WTC11 (cell line): Measurements from ENCODE around the gene ETF1. TPM values are rescaled to one million over a fixed set of nuclear protein-coding genes. Genes with fewer than 3 reads are reported as not detected.

Source experiments
- ATAC-seq: fragments of 200-7000 bp; cut with Tn5 transposase; 2 replicates; pipeline ENCODE4 v1.10.0; 2021; ENCODE audit warnings: mild to moderate bottlenecking, moderate library complexity
- CTCF ChIA-PET: fragments of 300-600 bp; sonication (Branson Sonifier 250); formaldehyde crosslinking; loops from one replicate; lab custom pipeline; 2021; ENCODE audit warnings: antibody characterized with exemption; lab: Charles Lee
- POLR2A ChIA-PET: fragments of 350-600 bp; sonication (Branson Sonifier 250); formaldehyde crosslinking; loops from one replicate; lab custom pipeline; 2021; ENCODE audit warnings: antibody characterized with exemption; lab: Charles Lee
- DNase-seq: peaks from one replicate; pipeline ENCODE4 v3.0.0; 2021; ENCODE audit warnings: low spot score
- H3K27ac Mint-ChIP-seq: 2 replicates; pipeline ENCODE4 v1.8.0; 2021; ENCODE audit warnings: mixed read lengths
- H3K27me3 Mint-ChIP-seq: 2 replicates; pipeline ENCODE4 v1.8.0; 2021; ENCODE audit warnings: low read depth, mild to moderate bottlenecking, moderate library complexity, mixed read lengths
- H3K36me3 Mint-ChIP-seq: 2 replicates; pipeline ENCODE4 v1.8.0; 2021; ENCODE audit warnings: mixed read lengths
- H3K4me1 Mint-ChIP-seq: 2 replicates; pipeline ENCODE4 v1.8.0; 2022; ENCODE audit warnings: mixed read lengths
- H3K4me3 Mint-ChIP-seq: 2 replicates; pipeline ENCODE4 v1.8.0; 2021; ENCODE audit warnings: mild to moderate bottlenecking, moderate library complexity, mixed read lengths
- H3K9me3 Mint-ChIP-seq: 2 replicates; pipeline ENCODE4 v1.8.0; 2021; ENCODE audit warnings: mixed read lengths
- CREM ChIP-seq: sonication (generic); formaldehyde crosslinking; IDR thresholded peaks from 2 replicates; pipeline ENCODE4 v1.8.1; 2022; ENCODE audit warnings: mild to moderate bottlenecking, missing genetic modification reagents, moderate library complexity
- CTCF ChIP-seq: fragments of 200-600 bp; IDR thresholded peaks from 2 replicates; pipeline ENCODE4 v1.8.0; 2022; ENCODE audit warnings: antibody characterized with exemption
- ERG ChIP-seq: fragments of 250-450 bp; sonication (Bioruptor Pico); IDR thresholded peaks from 2 replicates; pipeline ENCODE4 v1.8.0; 2021; ENCODE audit warnings: mild to moderate bottlenecking
- FOXP1 ChIP-seq: sonication (generic); formaldehyde crosslinking; IDR thresholded peaks from 2 replicates; pipeline ENCODE4 v1.8.0; 2022; ENCODE audit warnings: missing genetic modification reagents, mild to moderate bottlenecking, moderate library complexity, borderline replicate concordance
- OVOL2 ChIP-seq: fragments of 250-450 bp; sonication (Bioruptor Pico); IDR thresholded peaks from 2 replicates; pipeline ENCODE4 v1.9.0; 2021; ENCODE audit warnings: mild to moderate bottlenecking, borderline replicate concordance
- PRRX2 ChIP-seq: fragments of 250-450 bp; sonication (Bioruptor Pico); IDR thresholded peaks from 2 replicates; pipeline ENCODE4 v1.8.0; 2021; ENCODE audit warnings: mild to moderate bottlenecking
- SMAD4 ChIP-seq: sonication (generic); formaldehyde crosslinking; IDR thresholded peaks from 2 replicates; pipeline ENCODE4 v1.8.0; 2022; ENCODE audit warnings: mild to moderate bottlenecking, missing genetic modification reagents
- SP1 ChIP-seq: sonication (generic); formaldehyde crosslinking; conservative IDR thresholded peaks from 2 replicates; pipeline ENCODE4 v1.8.1; 2022; ENCODE audit warnings: missing genetic modification reagents
- TCF7 ChIP-seq: sonication (generic); formaldehyde crosslinking; IDR thresholded peaks from 2 replicates; pipeline ENCODE4 v1.8.0; 2022; ENCODE audit warnings: mild to moderate bottlenecking, low read depth, missing genetic modification reagents, moderate library complexity
- TEAD4 ChIP-seq: sonication (generic); formaldehyde crosslinking; IDR thresholded peaks from 2 replicates; pipeline ENCODE4 v1.8.0; 2022; ENCODE audit warnings: mild to moderate bottlenecking, missing genetic modification reagents
- ZNF232 ChIP-seq: sonication (generic); formaldehyde crosslinking; IDR thresholded peaks from 2 replicates; pipeline ENCODE4 v1.8.0; 2022; ENCODE audit warnings: mild to moderate bottlenecking, missing genetic modification reagents
- ZNF263 ChIP-seq: sonication (generic); formaldehyde crosslinking; IDR thresholded peaks from 2 replicates; pipeline ENCODE4 v1.8.1; 2022; ENCODE audit warnings: low read depth, mild to moderate bottlenecking, moderate library complexity, missing genetic modification reagents
- ZNF281 ChIP-seq: sonication (generic); formaldehyde crosslinking; IDR thresholded peaks from 2 replicates; pipeline ENCODE4 v1.8.0; 2023; ENCODE audit warnings: mild to moderate bottlenecking, missing genetic modification reagents
- ZNF532 ChIP-seq: fragments of 250-450 bp; sonication (Bioruptor Pico); IDR thresholded peaks from 2 replicates; pipeline ENCODE4 v1.9.0; 2021; ENCODE audit warnings: mild to moderate bottlenecking, borderline replicate concordance
- total RNA-seq: library from RNA; stranded (reverse); gene quantifications from 3 replicates; pipeline ENCODE4 v1.2.3, GENCODE V29; 2021
- TF ChIP-seq, protein P1 (sequence below): fragments of 250-450 bp; sonication (Bioruptor Pico); IDR thresholded peaks from 2 replicates; pipeline ENCODE4 v2.1.2; 2022; ENCODE audit warnings: mild to moderate bottlenecking, moderate library complexity
- TF ChIP-seq, protein P2 (sequence below): sonication (generic); formaldehyde crosslinking; IDR thresholded peaks from 2 replicates; pipeline ENCODE4 v1.8.1; 2023; ENCODE audit warnings: mild to moderate bottlenecking, missing genetic modification reagents
- TF ChIP-seq, protein P3 (sequence below): sonication (generic); formaldehyde crosslinking; IDR thresholded peaks from 2 replicates; pipeline ENCODE4 v1.8.0; 2022; ENCODE audit warnings: mild to moderate bottlenecking, missing genetic modification reagents
- TF ChIP-seq, protein P4 (sequence below): sonication (generic); formaldehyde crosslinking; IDR thresholded peaks from 2 replicates; pipeline ENCODE4 v1.8.1; 2022; ENCODE audit warnings: low read depth, missing genetic modification reagents, borderline replicate concordance

Gene ETF1
- total RNA-seq, 1 experiment from 2014 or later, result 137 TPM

GRCh38 chr5:138490648-138491283, 52.3 kb downstream of the ETF1 start:
- ChIA-PET POLR2A (interaction anchor here (1.3 kb wide), 1 partner anchor 25 kb away, joined by 3 read pairs; the partner anchor contains the start of gene EGR1), CTCF (interaction anchor here (1.1 to 2.6 kb wide), 3 partner anchors 13 to 56 kb away, joined by 3 to 10 read pairs (median 5); partner anchors contain the start of gene EGR1)
- H3K27me3 Mint-ChIP-seq, result peaks cover 39% of the 10 kb centered on the region
- ATAC-seq (no peak), DNase-seq (no peak)
- H3K9me3 Mint-ChIP-seq, result no peaks in the 10 kb centered on the region
- H3K4me3 Mint-ChIP-seq, result peak overlapping the region; percentile 57
- H3K27ac Mint-ChIP-seq, result no peak overlapping the region
- H3K36me3 Mint-ChIP-seq, result no peaks in the 10 kb centered on the region
- H3K4me1 Mint-ChIP-seq, result peaks cover 25% of the 10 kb centered on the region
- TF ChIP-seq ZNF281 (CRISPR knock-in tag) (no peak), OVOL2 (no peak), ZNF232 (CRISPR knock-in tag) (no peak), ZNF263 (CRISPR knock-in tag) (no peak), TEAD4 (no peak), CREM (CRISPR knock-in tag) (no peak), TCF7 (CRISPR knock-in tag) (no peak), SMAD4 (CRISPR knock-in tag) (no peak), CTCF (no peak), SP1 (CRISPR knock-in tag) (no peak), FOXP1 (no peak), PRRX2 (CRISPR knock-in tag) (no peak), ERG (CRISPR knock-in tag) (no peak), ZNF532 (CRISPR knock-in tag) (no peak)
- TF ChIP-seq, protein P1, sequence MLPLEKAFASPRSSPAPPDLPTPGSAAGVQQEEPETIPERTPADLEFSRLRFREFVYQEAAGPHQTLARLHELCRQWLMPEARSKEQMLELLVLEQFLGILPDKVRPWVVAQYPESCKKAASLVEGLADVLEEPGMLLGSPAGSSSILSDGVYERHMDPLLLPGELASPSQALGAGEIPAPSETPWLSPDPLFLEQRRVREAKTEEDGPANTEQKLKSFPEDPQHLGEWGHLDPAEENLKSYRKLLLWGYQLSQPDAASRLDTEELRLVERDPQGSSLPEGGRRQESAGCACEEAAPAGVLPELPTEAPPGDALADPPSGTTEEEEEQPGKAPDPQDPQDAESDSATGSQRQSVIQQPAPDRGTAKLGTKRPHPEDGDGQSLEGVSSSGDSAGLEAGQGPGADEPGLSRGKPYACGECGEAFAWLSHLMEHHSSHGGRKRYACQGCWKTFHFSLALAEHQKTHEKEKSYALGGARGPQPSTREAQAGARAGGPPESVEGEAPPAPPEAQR (CRISPR knock-in tag), result no peak
- TF ChIP-seq, protein P2, sequence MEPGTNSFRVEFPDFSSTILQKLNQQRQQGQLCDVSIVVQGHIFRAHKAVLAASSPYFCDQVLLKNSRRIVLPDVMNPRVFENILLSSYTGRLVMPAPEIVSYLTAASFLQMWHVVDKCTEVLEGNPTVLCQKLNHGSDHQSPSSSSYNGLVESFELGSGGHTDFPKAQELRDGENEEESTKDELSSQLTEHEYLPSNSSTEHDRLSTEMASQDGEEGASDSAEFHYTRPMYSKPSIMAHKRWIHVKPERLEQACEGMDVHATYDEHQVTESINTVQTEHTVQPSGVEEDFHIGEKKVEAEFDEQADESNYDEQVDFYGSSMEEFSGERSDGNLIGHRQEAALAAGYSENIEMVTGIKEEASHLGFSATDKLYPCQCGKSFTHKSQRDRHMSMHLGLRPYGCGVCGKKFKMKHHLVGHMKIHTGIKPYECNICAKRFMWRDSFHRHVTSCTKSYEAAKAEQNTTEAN, result no peak
- TF ChIP-seq, protein P3, sequence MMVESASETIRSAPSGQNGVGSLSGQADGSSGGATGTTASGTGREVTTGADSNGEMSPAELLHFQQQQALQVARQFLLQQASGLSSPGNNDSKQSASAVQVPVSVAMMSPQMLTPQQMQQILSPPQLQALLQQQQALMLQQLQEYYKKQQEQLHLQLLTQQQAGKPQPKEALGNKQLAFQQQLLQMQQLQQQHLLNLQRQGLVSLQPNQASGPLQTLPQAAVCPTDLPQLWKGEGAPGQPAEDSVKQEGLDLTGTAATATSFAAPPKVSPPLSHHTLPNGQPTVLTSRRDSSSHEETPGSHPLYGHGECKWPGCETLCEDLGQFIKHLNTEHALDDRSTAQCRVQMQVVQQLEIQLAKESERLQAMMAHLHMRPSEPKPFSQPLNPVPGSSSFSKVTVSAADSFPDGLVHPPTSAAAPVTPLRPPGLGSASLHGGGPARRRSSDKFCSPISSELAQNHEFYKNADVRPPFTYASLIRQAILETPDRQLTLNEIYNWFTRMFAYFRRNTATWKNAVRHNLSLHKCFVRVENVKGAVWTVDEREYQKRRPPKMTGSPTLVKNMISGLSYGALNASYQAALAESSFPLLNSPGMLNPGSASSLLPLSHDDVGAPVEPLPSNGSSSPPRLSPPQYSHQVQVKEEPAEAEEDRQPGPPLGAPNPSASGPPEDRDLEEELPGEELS, result no peak
- TF ChIP-seq, protein P4, sequence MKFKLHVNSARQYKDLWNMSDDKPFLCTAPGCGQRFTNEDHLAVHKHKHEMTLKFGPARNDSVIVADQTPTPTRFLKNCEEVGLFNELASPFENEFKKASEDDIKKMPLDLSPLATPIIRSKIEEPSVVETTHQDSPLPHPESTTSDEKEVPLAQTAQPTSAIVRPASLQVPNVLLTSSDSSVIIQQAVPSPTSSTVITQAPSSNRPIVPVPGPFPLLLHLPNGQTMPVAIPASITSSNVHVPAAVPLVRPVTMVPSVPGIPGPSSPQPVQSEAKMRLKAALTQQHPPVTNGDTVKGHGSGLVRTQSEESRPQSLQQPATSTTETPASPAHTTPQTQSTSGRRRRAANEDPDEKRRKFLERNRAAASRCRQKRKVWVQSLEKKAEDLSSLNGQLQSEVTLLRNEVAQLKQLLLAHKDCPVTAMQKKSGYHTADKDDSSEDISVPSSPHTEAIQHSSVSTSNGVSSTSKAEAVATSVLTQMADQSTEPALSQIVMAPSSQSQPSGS (CRISPR knock-in tag), result no peak
